NK-92 treated with Interleukin-12 subunit alpha and Interleukin-12 subunit beta, amount 100 ng/mL, for 24 hours (cell line): ENCODE measurements around the gene MRPL50.
"Not testable (repeated sequence)": the region's sequence is repeated elsewhere in the genome, so short reads cannot be mapped to it uniquely, and the experiment has no call there.

Experiments used
- DNase-seq: peaks from one replicate; lab custom pipeline; 2025; lab: John Stamatoyannopoulos, UW

MRPL50 gene

DNA sequence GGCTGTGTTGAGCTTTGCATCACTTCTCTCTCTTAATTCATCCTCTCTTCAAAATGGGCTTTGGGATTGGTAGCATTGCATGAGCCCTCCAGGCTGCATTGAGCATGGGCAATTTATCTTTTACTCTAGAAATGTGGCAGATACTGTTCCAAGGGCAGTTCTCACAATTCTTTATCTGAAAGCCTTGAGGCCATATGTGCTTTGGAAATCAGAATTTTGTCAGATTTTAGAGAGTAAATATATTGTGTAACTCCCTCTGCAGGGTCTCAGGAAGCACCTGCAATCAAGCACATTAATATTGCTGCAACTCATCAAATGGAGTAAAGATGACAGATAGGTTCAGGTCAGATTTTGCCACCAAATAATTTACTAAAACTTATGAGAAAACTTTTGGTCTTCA is 19.6 kb upstream of the MRPL50 start:
- no peak for DNase-seq

- no peak for DNase-seq
These were observed 19.0 kb upstream of the MRPL50 start for GRCh38 chr9:101417389-101417788.

GRCh38 chr9:101415578-101415977 is 17.2 kb upstream of the MRPL50 start:
- no peak for DNase-seq

DNA sequence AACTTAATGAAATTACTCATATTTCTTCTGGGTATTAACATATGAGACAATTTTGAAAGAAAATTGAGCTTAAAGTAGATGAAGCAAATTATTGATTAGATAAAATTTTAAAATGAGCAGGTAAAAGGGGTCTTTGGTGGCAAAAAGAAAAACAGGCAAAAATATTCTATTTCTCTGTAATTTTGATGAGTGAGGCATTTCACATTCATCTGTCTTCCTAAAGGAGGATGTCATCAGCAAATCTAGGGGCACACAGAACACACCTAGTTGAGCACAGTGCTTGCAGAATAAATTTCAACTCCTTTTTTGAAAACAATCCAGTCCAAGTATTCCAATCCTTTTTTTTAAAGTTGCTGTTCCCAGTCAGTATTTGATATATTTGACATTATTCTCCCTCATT is 16.4 kb upstream of the MRPL50 start:
- no peak for DNase-seq

DNA sequence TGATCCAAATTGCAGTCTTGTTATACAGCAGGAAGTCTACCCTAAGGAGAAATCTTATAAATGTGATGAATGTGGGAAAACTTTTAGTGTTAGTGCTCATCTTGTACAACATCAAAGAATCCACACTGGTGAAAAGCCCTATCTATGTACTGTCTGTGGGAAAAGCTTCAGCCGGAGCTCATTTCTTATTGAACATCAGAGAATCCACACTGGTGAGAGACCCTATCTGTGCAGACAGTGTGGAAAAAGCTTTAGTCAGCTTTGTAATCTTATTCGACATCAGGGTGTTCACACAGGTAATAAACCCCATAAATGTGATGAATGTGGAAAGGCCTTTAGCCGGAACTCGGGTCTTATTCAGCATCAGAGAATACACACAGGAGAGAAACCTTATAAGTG is 10.7 kb upstream of the MRPL50 start:
- no peak for DNase-seq

DNA sequence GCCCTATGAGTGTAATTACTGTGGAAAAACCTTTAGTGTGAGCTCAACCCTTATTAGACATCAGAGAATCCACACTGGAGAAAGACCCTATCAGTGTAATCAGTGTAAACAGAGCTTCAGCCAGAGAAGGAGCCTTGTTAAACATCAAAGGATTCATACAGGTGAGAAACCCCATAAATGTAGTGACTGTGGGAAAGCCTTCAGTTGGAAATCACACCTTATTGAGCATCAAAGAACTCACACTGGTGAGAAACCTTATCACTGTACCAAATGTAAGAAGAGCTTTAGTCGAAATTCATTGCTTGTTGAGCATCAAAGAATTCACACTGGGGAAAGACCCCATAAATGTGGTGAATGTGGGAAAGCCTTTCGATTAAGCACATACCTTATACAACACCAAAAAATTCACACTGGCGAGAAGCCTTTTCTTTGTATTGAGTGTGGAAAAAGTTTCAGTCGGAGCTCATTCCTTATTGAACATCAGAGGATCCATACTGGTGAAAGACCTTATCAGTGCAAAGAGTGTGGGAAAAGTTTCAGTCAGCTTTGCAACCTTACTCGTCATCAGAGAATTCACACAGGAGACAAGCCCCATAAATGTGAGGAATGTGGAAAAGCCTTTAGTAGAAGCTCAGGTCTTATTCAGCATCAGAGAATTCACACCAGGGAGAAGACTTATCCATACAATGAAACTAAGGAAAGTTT is 10.1 kb upstream of the MRPL50 start:
- no peak for DNase-seq

GRCh38 chr9:101403516-101404285 is 5.3 kb upstream of the MRPL50 start:
- no peak for DNase-seq

DNA sequence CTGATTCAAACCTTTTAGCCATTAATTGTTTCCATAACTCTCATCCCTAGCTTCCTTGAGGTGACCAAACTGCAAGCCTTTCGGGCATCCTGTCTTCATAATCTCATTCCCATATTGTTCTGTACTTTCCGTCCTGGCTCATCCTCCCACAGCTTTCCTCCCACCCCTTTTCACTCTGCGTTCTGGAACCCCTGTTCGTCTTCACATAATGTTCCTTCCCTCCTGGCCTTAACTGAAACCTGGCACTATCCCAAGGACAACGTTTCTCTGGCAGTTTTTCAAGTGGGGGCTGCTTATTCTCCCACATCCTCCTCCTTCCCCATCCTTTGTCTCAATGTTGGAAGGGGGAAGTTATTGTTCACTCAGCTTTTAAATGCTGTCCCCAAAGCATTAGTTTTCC is 1.7 kb upstream of the MRPL50 start:
- DNase-seq = no peak

DNA sequence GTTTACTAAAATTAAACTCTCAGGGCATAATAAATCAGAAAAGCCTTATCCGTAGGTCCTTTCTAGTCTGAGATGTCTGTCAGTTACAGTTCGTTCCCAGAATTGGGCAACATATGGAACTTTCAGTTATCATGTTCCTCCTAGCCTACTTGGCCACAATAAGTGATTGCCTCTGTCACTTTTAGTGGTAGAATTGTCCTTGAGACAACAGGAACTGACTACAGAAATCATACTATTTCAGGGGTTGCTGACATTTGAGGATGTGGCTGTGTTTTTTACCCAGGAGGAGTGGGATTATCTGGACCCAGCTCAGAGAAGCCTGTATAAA is 1.2 kb upstream of the MRPL50 start:
- DNase-seq = no peak

- no peak for DNase-seq
These were observed 668 bp upstream of the MRPL50 start for GRCh38 chr9:101398930-101399642.

DNA sequence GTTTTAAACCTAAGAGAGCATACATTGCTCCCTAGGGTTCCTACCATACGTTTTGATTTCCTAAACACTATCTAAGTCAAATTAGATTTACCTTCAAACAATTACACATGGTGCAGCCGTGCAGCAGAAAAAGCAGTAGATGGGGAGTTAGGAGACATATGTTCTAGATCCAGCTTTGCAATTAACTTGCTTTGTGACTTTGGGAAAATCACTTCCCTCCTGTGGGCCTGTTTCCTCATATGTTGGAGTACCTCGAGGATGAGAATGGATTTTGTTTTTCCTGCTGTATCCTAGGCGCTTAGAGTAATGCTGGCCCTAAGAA is 711 bp downstream of the MRPL50 start:
- no peak for DNase-seq

DNA sequence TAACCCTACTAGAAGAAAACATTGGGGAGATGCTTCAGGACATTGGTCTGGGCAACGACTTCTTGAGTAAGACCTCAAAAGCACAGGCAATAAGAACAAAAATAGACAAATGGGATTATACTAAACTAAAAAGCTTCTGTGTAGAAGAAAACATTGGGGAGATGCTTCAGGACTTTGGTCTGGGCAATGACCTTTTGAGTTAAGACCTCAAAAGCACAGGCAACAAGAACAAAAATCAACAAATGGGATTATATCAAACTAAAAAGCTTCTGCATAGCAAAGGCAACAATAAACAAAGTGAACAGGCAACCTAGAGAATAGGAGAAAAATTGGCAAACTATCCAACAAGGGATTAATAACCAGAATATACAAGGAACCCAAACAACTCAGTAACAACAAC is 3.7 kb downstream of the MRPL50 start:
- no peak for DNase-seq

- DNase-seq = no peak
These were observed 5.3 kb downstream of the MRPL50 start for GRCh38 chr9:101393135-101393534.

DNA sequence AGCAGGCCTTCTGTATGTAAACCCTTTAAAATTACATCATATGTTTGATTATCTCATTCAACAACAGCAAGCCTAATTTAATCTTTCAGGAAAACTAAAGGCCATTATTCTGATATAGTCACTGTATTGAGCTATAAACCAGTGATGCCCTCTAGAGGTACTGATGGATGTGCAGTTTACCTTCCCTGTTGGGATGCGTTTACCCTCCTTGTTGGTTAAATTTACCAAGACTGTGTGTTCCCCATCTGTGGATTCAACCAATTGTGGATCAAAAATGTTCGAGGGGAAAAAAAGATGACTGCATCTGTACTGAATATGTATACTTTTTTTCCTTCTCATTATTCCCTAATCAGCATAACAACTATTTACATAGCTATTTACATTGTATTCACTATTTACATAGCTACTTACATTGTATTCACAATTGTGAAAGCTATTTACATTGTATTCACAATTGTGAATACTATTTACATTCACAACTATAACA is 9.9 kb downstream of the MRPL50 start:
- DNase-seq = no peak

DNA sequence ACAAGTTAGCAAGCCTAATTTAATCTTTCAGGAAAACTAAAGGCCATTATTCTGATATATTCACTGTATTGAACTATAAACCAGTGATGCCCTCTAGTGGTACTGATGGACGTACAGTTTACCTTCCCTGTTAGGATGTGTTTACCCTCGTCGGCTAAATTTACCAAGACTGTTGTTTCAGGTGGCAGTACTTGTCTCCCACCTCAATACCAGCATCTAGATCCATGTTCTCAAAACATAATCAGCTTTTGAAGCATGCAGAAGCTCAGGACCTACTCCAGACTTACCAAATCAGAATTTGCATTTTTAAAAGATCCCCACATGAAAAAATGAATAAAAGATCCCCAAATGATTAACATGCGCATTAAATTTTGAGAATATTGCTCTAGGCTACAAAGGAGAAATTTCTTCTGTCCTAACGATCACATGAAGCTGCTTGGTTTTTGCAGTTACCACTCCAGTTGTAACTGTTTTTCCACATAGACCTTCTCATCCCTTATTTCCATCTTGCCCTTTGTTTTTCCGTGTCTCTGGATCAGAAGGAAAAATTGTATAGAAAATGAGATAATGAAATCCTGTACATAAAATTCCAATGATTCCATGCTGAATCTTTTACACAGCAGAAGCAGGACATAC is 10.4 kb downstream of the MRPL50 start:
- no peak for DNase-seq

DNA sequence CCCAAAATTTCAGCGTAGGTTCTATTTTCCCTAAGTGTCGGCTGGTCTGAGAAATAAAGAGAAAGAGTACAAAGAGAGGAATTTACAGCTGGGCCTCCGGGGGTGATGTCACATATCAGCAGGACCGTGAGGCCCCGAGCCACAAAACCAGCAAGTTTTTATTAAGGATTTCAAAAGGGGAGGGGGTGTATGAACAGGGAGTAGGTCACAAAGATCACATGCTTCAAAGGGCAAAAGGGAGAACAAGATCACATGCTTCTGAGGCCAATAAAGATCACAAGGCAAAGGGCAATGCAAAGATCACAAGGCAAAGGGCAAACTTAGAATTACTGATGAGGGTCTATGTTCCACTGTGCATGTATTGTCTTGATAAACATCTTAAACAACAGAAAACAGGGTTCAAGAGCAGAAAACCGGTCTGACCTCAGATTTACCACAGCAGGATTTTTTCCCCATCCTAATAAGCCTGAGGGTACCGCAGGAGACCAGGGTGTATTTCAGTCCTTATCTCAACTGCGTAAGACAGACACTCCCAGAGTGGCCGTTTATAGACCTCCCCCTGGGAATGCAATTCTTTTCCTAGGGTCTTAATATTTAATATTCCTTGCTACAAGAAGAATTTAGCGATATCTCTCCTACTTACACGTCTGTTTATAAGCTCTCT is 13.4 kb downstream of the MRPL50 start, which contains the start of gene BAAT:
TSS of gene BAAT (minus strand) at position 134 of the 664 bp plus-strand sequence. CDS start 13,602 bp downstream, outside the sequence.
- DNase-seq = not testable (repeated sequence)

DNA sequence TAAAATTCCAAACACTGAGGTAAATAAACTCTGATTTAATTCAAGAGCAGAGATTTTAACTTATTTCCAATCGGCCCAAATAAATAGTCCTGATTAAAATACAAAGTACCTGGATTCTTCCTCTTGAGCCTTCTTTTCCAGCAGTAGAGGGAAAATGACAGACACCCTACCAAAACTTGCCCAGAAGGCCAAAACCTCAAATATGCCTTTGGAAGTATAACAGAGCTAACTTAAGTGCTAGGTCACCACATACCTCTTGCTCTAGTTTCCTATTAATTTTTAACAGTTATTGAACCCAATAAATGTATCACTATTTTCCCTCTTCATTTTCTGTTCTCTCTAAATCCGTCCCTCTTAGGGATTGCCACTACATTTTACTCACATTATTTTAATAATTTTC is 15.1 kb downstream of the MRPL50 start:
- no peak for DNase-seq

- no peak for DNase-seq
These were observed 16.5 kb downstream of the MRPL50 start for GRCh38 chr9:101381833-101382342.

DNA sequence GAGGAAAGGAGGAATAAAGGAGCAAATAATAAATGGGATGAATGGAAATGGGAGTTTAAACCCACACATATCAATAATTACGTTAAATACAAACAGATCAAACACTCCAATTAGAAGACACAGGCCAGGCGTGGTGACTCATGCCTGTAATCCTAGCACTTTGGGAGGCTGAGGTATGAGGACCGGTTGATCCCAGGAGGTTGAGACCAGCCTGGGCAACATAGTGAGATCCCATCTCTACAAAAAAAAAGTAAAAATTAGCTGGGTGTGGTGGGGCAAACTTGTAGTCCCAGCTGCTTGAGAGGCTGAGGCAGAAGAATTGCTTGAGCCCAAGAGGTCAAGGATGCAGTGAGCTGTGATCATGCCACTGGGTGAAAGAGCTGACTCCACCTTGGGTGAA is 17.3 kb downstream of the MRPL50 start:
- no peak for DNase-seq

GRCh38 chr9:101380295-101380694 is 18.1 kb downstream of the MRPL50 start:
- no peak for DNase-seq

GRCh38 chr9:101376111-101376848 is 22.1 kb downstream of the MRPL50 start:
- DNase-seq = no peak
